ENCODE measurements around the gene HAPLN2.
A peak's percentile ranks its signal among the peaks of the same experiment; 100 is the strongest.

HAPLN2 gene

GRCh38 chr1:156571919-156572662, 47.1 kb upstream of the HAPLN2 start, which contains the start of gene IQGAP3 (continued):
- no peak for TF ChIP-seq ZNF48 (tag by site-specific recombination; IDR thresholded peaks at IDR 0.05)
- TF ChIP-seq ZNF560 (tag by site-specific recombination; IDR thresholded peaks at IDR 0.05; ENCODE audit: borderline replicate concordance), result no peak
- TF ChIP-seq ZSCAN23 (tag by site-specific recombination; IDR thresholded peaks at IDR 0.05), result no peak; the same call in 1 of the 2 replicates
- TF ChIP-seq, protein P1, sequence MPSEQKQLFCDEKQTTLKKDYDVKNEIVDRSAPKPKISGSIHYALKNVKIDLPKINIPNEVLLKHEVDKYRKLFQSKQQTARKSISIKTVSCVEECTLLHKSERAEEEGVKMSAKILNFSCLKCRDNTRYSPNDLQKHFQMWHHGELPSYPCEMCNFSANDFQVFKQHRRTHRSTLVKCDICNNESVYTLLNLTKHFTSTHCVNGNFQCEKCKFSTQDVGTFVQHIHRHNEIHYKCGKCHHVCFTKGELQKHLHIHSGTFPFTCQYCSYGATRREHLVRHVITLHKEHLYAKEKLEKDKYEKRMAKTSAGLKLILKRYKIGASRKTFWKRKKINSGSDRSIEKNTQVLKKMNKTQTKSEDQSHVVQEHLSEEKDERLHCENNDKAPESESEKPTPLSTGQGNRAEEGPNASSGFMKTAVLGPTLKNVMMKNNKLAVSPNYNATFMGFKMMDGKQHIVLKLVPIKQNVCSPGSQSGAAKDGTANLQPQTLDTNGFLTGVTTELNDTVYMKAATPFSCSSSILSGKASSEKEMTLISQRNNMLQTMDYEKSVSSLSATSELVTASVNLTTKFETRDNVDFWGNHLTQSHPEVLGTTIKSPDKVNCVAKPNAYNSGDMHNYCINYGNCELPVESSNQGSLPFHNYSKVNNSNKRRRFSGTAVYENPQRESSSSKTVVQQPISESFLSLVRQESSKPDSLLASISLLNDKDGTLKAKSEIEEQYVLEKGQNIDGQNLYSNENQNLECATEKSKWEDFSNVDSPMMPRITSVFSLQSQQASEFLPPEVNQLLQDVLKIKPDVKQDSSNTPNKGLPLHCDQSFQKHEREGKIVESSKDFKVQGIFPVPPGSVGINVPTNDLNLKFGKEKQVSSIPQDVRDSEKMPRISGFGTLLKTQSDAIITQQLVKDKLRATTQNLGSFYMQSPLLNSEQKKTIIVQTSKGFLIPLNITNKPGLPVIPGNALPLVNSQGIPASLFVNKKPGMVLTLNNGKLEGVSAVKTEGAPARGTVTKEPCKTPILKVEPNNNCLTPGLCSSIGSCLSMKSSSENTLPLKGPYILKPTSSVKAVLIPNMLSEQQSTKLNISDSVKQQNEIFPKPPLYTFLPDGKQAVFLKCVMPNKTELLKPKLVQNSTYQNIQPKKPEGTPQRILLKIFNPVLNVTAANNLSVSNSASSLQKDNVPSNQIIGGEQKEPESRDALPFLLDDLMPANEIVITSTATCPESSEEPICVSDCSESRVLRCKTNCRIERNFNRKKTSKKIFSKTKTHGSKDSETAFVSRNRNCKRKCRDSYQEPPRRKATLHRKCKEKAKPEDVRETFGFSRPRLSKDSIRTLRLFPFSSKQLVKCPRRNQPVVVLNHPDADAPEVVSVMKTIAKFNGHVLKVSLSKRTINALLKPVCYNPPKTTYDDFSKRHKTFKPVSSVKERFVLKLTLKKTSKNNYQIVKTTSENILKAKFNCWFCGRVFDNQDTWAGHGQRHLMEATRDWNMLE (tag by site-specific recombination; conservative IDR thresholded peaks at IDR 0.05; ENCODE audit: low read depth), result no peak
- no peak for TF ChIP-seq ZNF221 (tag by site-specific recombination; IDR thresholded peaks at IDR 0.05; ENCODE audit: borderline replicate concordance)
- TF ChIP-seq WT1 (tag by site-specific recombination; IDR thresholded peaks at IDR 0.05), result 0 out of 2 replicates have a peak, but pooled peaks have one; percentile 49
- TF ChIP-seq ZBTB7A (tag by site-specific recombination; IDR thresholded peaks at IDR 0.05; ENCODE audit: low read depth), result no peak; the same call in 1 of the 2 replicates
- TF ChIP-seq, protein P2, sequence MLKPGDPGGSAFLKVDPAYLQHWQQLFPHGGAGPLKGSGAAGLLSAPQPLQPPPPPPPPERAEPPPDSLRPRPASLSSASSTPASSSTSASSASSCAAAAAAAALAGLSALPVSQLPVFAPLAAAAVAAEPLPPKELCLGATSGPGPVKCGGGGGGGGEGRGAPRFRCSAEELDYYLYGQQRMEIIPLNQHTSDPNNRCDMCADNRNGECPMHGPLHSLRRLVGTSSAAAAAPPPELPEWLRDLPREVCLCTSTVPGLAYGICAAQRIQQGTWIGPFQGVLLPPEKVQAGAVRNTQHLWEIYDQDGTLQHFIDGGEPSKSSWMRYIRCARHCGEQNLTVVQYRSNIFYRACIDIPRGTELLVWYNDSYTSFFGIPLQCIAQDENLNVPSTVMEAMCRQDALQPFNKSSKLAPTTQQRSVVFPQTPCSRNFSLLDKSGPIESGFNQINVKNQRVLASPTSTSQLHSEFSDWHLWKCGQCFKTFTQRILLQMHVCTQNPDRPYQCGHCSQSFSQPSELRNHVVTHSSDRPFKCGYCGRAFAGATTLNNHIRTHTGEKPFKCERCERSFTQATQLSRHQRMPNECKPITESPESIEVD (tag by site-specific recombination; IDR thresholded peaks at IDR 0.05), result no peak
- no peak for TF ChIP-seq ZNF404 (tag by site-specific recombination; IDR thresholded peaks at IDR 0.05)
- no peak for TF ChIP-seq ZNF624 (tag by site-specific recombination; IDR thresholded peaks at IDR 0.05)
- TF ChIP-seq, protein P3, sequence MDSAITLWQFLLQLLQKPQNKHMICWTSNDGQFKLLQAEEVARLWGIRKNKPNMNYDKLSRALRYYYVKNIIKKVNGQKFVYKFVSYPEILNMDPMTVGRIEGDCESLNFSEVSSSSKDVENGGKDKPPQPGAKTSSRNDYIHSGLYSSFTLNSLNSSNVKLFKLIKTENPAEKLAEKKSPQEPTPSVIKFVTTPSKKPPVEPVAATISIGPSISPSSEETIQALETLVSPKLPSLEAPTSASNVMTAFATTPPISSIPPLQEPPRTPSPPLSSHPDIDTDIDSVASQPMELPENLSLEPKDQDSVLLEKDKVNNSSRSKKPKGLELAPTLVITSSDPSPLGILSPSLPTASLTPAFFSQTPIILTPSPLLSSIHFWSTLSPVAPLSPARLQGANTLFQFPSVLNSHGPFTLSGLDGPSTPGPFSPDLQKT (IDR thresholded peaks at IDR 0.05; ENCODE audit: borderline replicate concordance, low read depth, low read length), result no peak
- TF ChIP-seq ZNF580 (tag by site-specific recombination; IDR thresholded peaks at IDR 0.05), result no peak
- TF ChIP-seq KLF7 (tag by site-specific recombination; IDR thresholded peaks at IDR 0.05; ENCODE audit: borderline replicate concordance), result peak; percentile 99
- TF ChIP-seq ZNF24 (tag by site-specific recombination; IDR thresholded peaks at IDR 0.05), result no peak
- no peak for TF ChIP-seq HOXD13 (CRISPR knock-in tag; IDR thresholded peaks at IDR 0.05; ENCODE audit: borderline replicate concordance)
- TF ChIP-seq ZNF529 (tag by site-specific recombination; IDR thresholded peaks at IDR 0.05; ENCODE audit: insufficient replicate concordance), result no peak
- TF ChIP-seq IKZF3 (tag by site-specific recombination; IDR thresholded peaks at IDR 0.05), result no peak
- TF ChIP-seq ZNF792 (tag by site-specific recombination; IDR thresholded peaks at IDR 0.05), result no peak
- no peak for TF ChIP-seq ZFP37 (tag by site-specific recombination; IDR thresholded peaks at IDR 0.05)
- TF ChIP-seq ZNF26 (tag by site-specific recombination; IDR thresholded peaks at IDR 0.05), result no peak
- TF ChIP-seq, protein P4, sequence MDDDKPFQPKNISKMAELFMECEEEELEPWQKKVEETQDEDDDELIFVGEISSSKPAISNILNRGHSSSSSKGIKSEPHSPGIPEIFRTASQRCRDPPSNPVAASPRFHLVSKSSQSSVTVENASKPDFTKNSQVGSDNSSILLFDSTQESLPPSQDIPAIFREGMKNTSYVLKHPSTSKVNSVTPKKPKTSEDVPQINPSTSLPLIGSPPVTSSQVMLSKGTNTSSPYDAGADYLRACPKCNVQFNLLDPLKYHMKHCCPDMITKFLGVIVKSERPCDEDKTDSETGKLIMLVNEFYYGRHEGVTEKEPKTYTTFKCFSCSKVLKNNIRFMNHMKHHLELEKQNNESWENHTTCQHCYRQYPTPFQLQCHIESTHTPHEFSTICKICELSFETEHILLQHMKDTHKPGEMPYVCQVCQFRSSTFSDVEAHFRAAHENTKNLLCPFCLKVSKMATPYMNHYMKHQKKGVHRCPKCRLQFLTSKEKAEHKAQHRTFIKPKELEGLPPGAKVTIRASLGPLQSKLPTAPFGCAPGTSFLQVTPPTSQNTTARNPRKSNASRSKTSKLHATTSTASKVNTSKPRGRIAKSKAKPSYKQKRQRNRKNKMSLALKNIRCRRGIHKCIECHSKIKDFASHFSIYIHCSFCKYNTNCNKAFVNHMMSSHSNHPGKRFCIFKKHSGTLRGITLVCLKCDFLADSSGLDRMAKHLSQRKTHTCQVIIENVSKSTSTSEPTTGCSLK (tag by site-specific recombination; IDR thresholded peaks at IDR 0.05), result no peak
- no peak for TF ChIP-seq ZNF202 (tag by site-specific recombination; IDR thresholded peaks at IDR 0.05; ENCODE audit: borderline replicate concordance)
- peak; percentile 84; the same call in 1 of the 2 replicates for TF ChIP-seq ZNF2 (tag by site-specific recombination; IDR thresholded peaks at IDR 0.05)
- TF ChIP-seq ZNF791 (tag by site-specific recombination; IDR thresholded peaks at IDR 0.05), result no peak
